Hepatocyte (in vitro differentiated cells): ENCODE results near the gene COL6A3.

Source experiments
- EZH2 ChIP-seq: fragments of 200-600 bp; sonication (generic); IDR thresholded peaks from 2 replicates; pipeline ENCODE4 v1.6.1; 2016; ENCODE audit warnings: antibody characterized with exemption, mild to moderate bottlenecking, borderline replicate concordance
- TF ChIP-seq, protein P1 (sequence below): fragments of 200-600 bp; sonication (generic); IDR thresholded peaks from 2 replicates; pipeline ENCODE4 v1.5.1; 2016; ENCODE audit warnings: antibody characterized with exemption, mild to moderate bottlenecking; ENCODE audit not compliant: poor library complexity

DNA sequence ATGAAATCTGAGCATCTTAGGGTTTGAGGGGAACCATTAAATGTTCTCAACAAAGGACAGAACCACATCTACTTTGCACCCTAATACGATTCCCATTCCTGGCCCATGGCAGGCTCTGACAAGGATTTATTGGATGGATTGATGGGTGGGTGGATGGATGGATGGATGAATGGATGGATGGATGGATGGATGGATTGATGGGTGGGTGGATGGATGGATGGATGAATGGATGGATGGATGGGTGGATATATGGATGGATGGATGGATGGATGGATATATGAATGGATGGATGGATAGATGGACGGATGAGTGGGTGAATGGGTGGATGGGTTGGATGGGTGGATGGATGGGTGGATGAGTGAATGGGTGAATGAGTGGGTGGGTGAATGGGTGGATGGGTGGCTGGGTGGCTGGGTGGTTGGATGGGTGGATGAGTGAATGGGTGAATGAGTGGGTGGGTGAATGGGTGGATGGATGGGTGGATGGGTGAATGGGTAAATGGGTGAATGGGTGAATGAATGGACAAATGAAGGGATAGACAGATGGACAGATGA, 43.5 kb upstream of the COL6A3 start:
- TF ChIP-seq, protein P1, sequence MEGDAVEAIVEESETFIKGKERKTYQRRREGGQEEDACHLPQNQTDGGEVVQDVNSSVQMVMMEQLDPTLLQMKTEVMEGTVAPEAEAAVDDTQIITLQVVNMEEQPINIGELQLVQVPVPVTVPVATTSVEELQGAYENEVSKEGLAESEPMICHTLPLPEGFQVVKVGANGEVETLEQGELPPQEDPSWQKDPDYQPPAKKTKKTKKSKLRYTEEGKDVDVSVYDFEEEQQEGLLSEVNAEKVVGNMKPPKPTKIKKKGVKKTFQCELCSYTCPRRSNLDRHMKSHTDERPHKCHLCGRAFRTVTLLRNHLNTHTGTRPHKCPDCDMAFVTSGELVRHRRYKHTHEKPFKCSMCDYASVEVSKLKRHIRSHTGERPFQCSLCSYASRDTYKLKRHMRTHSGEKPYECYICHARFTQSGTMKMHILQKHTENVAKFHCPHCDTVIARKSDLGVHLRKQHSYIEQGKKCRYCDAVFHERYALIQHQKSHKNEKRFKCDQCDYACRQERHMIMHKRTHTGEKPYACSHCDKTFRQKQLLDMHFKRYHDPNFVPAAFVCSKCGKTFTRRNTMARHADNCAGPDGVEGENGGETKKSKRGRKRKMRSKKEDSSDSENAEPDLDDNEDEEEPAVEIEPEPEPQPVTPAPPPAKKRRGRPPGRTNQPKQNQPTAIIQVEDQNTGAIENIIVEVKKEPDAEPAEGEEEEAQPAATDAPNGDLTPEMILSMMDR: no peak
- TF ChIP-seq EZH2: no peak
